ENCODE measurements around the gene LACTB. TPM values are rescaled to one million over a fixed set of nuclear protein-coding genes. Genes with fewer than 3 reads are reported as not detected.

LACTB gene, protein sequence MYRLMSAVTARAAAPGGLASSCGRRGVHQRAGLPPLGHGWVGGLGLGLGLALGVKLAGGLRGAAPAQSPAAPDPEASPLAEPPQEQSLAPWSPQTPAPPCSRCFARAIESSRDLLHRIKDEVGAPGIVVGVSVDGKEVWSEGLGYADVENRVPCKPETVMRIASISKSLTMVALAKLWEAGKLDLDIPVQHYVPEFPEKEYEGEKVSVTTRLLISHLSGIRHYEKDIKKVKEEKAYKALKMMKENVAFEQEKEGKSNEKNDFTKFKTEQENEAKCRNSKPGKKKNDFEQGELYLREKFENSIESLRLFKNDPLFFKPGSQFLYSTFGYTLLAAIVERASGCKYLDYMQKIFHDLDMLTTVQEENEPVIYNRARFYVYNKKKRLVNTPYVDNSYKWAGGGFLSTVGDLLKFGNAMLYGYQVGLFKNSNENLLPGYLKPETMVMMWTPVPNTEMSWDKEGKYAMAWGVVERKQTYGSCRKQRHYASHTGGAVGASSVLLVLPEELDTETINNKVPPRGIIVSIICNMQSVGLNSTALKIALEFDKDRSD
- 11.2 and 13.3 TPM in 2 replicates for total RNA-seq
- long read RNA-seq, partial matches to known transcripts, result 0 of 3 reads
- long read RNA-seq, other reads (novel, unspliced or antisense), result 3 of 3 reads

DNA sequence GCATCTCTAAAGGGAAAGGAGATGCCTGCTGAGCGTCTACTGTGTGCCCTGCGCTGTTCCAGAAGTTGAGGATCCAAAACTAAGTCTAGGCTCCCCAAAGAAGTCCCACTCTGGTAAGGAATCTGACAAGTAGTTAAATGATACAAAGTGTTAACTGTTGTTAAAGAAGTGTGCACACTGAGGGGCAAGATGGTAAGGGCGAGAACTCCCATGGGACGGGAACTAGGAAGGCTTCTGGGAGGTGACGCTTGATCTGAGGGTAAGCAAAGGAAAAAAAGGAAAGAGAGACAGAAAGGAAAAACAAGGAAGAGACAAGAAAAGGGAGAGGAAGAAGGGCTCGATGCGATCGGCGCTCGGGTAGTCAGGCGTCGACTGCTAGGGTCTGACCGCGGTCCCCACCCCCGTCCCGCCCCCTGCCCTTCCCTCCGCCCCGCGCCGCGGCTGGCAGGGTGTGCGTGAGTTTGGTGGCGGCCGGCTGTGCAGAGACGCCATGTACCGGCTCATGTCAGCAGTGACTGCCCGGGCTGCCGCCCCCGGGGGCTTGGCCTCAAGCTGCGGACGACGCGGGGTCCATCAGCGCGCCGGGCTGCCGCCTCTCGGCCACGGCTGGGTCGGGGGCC is at the start of gene LACTB:
TSS of gene LACTB (plus strand) at position 480 of the 620 bp plus-strand sequence. CDS start at position 491, 11 bp downstream.
- Mint-ChIP-seq H3K4me3 (ENCODE audit: unreplicated experiment) (peak within 1 kb of the TSS; percentile 91), H3K4me1 (ENCODE audit: unreplicated experiment) (peaks cover 13% of the 10 kb centered on the region), H3K9me3 (ENCODE audit: unreplicated experiment) (peaks cover 10% of the 10 kb centered on the region), H3K36me3 (ENCODE audit: unreplicated experiment) (peaks cover 4% of the 10 kb centered on the region), H3K27ac (ENCODE audit: unreplicated experiment) (peak within 1 kb of the TSS; percentile 92), H3K27me3 (ENCODE audit: unreplicated experiment) (no peaks in the 10 kb centered on the region)
- DNase-seq (ENCODE audit: extremely low spot score, unreplicated experiment), result peak; percentile 95
- TF ChIP-seq, protein P1, sequence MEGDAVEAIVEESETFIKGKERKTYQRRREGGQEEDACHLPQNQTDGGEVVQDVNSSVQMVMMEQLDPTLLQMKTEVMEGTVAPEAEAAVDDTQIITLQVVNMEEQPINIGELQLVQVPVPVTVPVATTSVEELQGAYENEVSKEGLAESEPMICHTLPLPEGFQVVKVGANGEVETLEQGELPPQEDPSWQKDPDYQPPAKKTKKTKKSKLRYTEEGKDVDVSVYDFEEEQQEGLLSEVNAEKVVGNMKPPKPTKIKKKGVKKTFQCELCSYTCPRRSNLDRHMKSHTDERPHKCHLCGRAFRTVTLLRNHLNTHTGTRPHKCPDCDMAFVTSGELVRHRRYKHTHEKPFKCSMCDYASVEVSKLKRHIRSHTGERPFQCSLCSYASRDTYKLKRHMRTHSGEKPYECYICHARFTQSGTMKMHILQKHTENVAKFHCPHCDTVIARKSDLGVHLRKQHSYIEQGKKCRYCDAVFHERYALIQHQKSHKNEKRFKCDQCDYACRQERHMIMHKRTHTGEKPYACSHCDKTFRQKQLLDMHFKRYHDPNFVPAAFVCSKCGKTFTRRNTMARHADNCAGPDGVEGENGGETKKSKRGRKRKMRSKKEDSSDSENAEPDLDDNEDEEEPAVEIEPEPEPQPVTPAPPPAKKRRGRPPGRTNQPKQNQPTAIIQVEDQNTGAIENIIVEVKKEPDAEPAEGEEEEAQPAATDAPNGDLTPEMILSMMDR (IDR thresholded peaks at IDR 0.05), result no peak

DNA sequence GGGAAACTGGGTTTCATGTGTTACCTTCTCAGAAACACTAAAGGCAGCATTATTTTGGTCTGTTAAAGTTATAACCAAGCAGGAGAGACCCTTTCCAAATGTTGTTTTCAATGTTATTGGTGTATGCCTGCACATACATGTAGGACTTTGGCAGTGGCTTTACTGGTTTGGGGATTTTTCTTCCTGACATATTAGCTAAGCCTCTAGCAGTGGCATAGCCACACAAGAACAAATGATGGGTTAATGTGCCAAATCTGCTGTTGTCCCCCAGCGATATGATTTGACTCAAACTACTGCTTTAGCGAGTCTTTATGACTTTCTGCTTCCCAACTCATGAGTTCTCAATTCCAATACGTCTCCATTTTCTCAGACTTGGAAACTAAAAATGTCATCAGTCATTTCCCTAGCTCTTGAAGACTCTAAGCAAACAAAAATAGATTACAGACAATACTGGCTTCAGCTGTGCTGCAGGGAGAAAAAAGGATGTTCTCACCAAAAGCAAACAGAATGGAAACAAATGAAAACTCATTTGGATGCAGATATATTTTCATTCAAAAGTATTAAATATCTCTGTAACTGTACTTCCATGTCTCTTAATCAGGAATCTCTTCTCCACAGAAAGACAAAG is 49.5 kb upstream of the LACTB start:
- Mint-ChIP-seq H3K4me1 (ENCODE audit: unreplicated experiment) (peaks cover 44% of the 10 kb centered on the region), H3K4me3 (ENCODE audit: unreplicated experiment) (no peak overlapping the region), H3K27me3 (ENCODE audit: unreplicated experiment) (no peaks in the 10 kb centered on the region), H3K36me3 (ENCODE audit: unreplicated experiment) (peaks cover 48% of the 10 kb centered on the region), H3K27ac (ENCODE audit: unreplicated experiment) (peak overlapping the region; percentile 74), H3K9me3 (ENCODE audit: unreplicated experiment) (no peaks in the 10 kb centered on the region)
- DNase-seq (ENCODE audit: extremely low spot score, unreplicated experiment), result no peak
- TF ChIP-seq, protein P1 (IDR thresholded peaks at IDR 0.05), result no peak

DNA sequence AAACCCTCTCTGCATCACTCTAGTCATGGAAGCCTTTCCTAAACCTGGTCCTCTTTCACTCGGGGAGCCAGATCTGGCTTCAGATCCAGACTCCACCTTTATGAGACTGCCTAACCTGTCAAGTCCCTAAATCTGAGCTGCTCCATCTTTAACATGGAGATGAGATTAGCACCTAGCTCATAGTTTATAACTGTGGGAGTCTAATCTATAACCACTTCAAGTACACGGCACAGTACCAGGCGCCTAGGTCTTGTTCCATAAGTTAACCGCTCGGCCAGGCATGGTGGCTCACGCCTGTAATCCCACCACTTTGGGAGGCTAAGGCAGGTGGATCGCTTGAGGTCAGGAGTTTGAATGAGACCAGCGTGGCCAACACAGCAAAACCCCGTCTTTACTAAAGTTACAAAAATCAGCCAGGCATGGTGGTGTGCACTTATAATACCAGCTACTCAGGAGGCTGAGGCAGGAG is 48.8 kb upstream of the LACTB start:
- Mint-ChIP-seq H3K4me3 (ENCODE audit: unreplicated experiment) (no peak overlapping the region), H3K9me3 (ENCODE audit: unreplicated experiment) (no peaks in the 10 kb centered on the region), H3K36me3 (ENCODE audit: unreplicated experiment) (peaks cover 41% of the 10 kb centered on the region), H3K27ac (ENCODE audit: unreplicated experiment) (peak overlapping the region; percentile 74), H3K4me1 (ENCODE audit: unreplicated experiment) (peaks cover 41% of the 10 kb centered on the region), H3K27me3 (ENCODE audit: unreplicated experiment) (no peaks in the 10 kb centered on the region)
- TF ChIP-seq, protein P1 (IDR thresholded peaks at IDR 0.05), result no peak
- DNase-seq (ENCODE audit: extremely low spot score, unreplicated experiment), result no peak

DNA sequence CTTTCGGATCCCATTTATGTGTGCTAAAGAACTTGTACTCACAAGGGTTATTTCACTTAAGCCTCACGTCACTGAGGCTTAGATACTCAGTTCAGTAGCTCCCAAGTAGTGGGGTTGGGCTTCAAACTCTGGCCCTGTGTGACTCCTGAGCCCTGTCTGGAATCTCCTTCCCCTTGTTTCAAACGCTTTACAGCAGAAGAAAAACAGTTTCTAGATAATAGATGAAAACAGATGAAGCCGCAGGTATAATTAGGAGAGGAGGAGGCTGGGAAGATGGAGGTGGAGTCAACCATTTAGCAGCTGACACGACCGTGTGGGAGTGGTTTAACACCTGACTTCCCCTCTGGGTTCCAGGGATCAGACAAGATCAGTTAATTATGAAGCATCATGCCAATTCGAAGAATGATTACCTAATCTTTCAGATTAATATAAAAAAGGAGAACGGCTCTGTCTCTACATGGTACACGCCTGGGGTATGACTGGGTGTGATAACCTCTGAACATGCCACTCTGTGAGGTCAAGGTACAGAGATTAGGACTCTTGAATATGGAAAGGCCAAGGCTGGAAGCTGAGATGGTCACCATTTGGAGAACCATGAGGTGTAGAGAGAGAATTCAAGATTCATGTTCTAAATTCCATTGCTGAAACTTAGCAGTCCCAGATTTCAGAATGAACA is 48.0 kb upstream of the LACTB start:
- peaks cover 37% of the 10 kb centered on the region for H3K4me1 Mint-ChIP-seq (ENCODE audit: unreplicated experiment)
- no peaks in the 10 kb centered on the region for H3K27me3 Mint-ChIP-seq (ENCODE audit: unreplicated experiment)
- no peak overlapping the region for H3K4me3 Mint-ChIP-seq (ENCODE audit: unreplicated experiment)
- TF ChIP-seq, protein P1 (IDR thresholded peaks at IDR 0.05), result no peak
- H3K27ac Mint-ChIP-seq (ENCODE audit: unreplicated experiment), result peak overlapping the region; percentile 74
- peaks cover 33% of the 10 kb centered on the region for H3K36me3 Mint-ChIP-seq (ENCODE audit: unreplicated experiment)
- no peak for DNase-seq (ENCODE audit: extremely low spot score, unreplicated experiment)
- no peaks in the 10 kb centered on the region for H3K9me3 Mint-ChIP-seq (ENCODE audit: unreplicated experiment)

Data from osteocyte (in vitro differentiated cells).